WTC11 (cell line): ENCODE data around the gene PSMF1.

Experiments used
- CTCF ChIP-seq: fragments of 200-600 bp; IDR thresholded peaks from 2 replicates; pipeline ENCODE4 v1.8.0; 2022; ENCODE audit warnings: antibody characterized with exemption
- E2F4 ChIP-seq: sonication (generic); formaldehyde crosslinking; IDR thresholded peaks from 2 replicates; pipeline ENCODE4 v1.8.1; 2022; ENCODE audit warnings: low read depth, mild to moderate bottlenecking, moderate library complexity, missing genetic modification reagents, borderline replicate concordance
- FOXP1 ChIP-seq: sonication (generic); formaldehyde crosslinking; IDR thresholded peaks from 2 replicates; pipeline ENCODE4 v1.8.0; 2022; ENCODE audit warnings: missing genetic modification reagents, mild to moderate bottlenecking, moderate library complexity, borderline replicate concordance
- NFE2L1 ChIP-seq: sonication (generic); formaldehyde crosslinking; IDR thresholded peaks from 2 replicates; pipeline ENCODE4 v1.8.1; 2023; ENCODE audit warnings: missing genetic modification reagents
- NR1H2 ChIP-seq: sonication (generic); formaldehyde crosslinking; IDR thresholded peaks from 2 replicates; pipeline ENCODE4 v1.9.0; 2021; ENCODE audit warnings: mild to moderate bottlenecking, moderate library complexity, missing genetic modification reagents

- TF ChIP-seq E2F4 (CRISPR knock-in tag) (no peak), NR1H2 (no peak), FOXP1 (CRISPR knock-in tag) (no peak), CTCF (no peak), NFE2L1 (CRISPR knock-in tag) (no peak)
Observed at GRCh38 chr20:1191299-1191698, 72.9 kb downstream of the PSMF1 start.
